Mesendoderm (in vitro differentiated cells): ENCODE data around the gene G0S2.

Experiments used
- DNase-seq: peaks from one replicate; pipeline ENCODE4 v3.0.0; 2013
- H2AK5ac ChIP-seq: 2 replicates; pipeline ENCODE4 v1.6.1; 2013; ENCODE audit warnings: low read length, inconsistent platforms
- H2BK120ac ChIP-seq: 2 replicates; pipeline ENCODE4 v1.6.1; 2013; ENCODE audit warnings: low read depth, mild to moderate bottlenecking, low read length, moderate library complexity, mixed read lengths
- H2BK15ac ChIP-seq: replicated peaks from 2 replicates; pipeline ENCODE4 v1.6.1; 2013; ENCODE audit warnings: low read depth, mild to moderate bottlenecking, moderate library complexity
- H2BK5ac ChIP-seq: 2 replicates; pipeline ENCODE4 v1.6.1; 2013; ENCODE audit warnings: low read length, inconsistent platforms
- H3K18ac ChIP-seq: 2 replicates; pipeline ENCODE4 v1.6.1; 2013; ENCODE audit warnings: mild to moderate bottlenecking, low read length, mixed read lengths
- H3K23ac ChIP-seq: one replicate; pipeline ENCODE4 v1.6.1; 2013; ENCODE audit warnings: low read length
- H3K27ac ChIP-seq: 2 replicates; pipeline ENCODE4 v1.5.1; 2013; ENCODE audit warnings: low read depth, mild to moderate bottlenecking, inconsistent platforms, low read length, moderate library complexity
- H3K27me3 ChIP-seq: 2 replicates; pipeline ENCODE4 v1.6.1; 2013; ENCODE audit warnings: low read length, control low read depth, mild to moderate bottlenecking, inconsistent platforms; ENCODE audit not compliant: insufficient read depth, poor library complexity
- H3K36me3 ChIP-seq: 2 replicates; pipeline ENCODE4 v1.6.1; 2013; ENCODE audit warnings: low read length, inconsistent platforms; ENCODE audit not compliant: control insufficient read depth, insufficient read depth
- H3K4ac ChIP-seq: one replicate; pipeline ENCODE4 v1.6.1; 2013; ENCODE audit warnings: low read depth, mild to moderate bottlenecking, low read length, moderate library complexity
- H3K4me1 ChIP-seq: 2 replicates; pipeline ENCODE4 v1.6.1; 2013; ENCODE audit warnings: low read depth, low read length, inconsistent platforms; ENCODE audit not compliant: control insufficient read depth
- H3K4me2 ChIP-seq: 2 replicates; pipeline ENCODE4 v1.6.1; 2013; ENCODE audit warnings: low read length
- H3K4me3 ChIP-seq: 2 replicates; pipeline ENCODE4 v1.5.1; 2013; ENCODE audit warnings: mild to moderate bottlenecking, low read length
- H3K56ac ChIP-seq: one replicate; pipeline ENCODE4 v1.6.1; 2013; ENCODE audit warnings: low read length
- H3K79me1 ChIP-seq: 2 replicates; pipeline ENCODE4 v1.6.1; 2013; ENCODE audit warnings: low read length, inconsistent platforms
- H3K79me2 ChIP-seq: 2 replicates; pipeline ENCODE4 v1.6.1; 2013; ENCODE audit warnings: mild to moderate bottlenecking, low read length; ENCODE audit not compliant: control insufficient read depth, insufficient read depth
- H3K9ac ChIP-seq: 2 replicates; pipeline ENCODE4 v1.6.1; 2013; ENCODE audit warnings: low read length, inconsistent platforms
- H4K5ac ChIP-seq: one replicate; pipeline ENCODE4 v1.6.1; 2013; ENCODE audit warnings: low read length
- H4K8ac ChIP-seq: one replicate; pipeline ENCODE4 v1.6.1; 2013; ENCODE audit warnings: low read depth, mild to moderate bottlenecking, control low read depth, low read length, moderate library complexity
- WGBS: extraction: QIAGEN DNeasy Blood & Tissue Kit; methylation state at CpG from one replicate; pipeline ENCODE4 v1.1.7; 2013; ENCODE audit warnings: low lambda C conversion rate, missing lambda C conversion rate; ENCODE audit not compliant: insufficient coverage; ENCODE audit errors: extremely low coverage; 5-methylcytosine and 5-hydroxymethylcytosine counted together

G0S2 gene

GRCh38 chr1:209646558-209646957 lies 28.7 kb upstream of the G0S2 start:
- H3K27ac ChIP-seq, result no peak overlapping the region

GRCh38 chr1:209647156-209647555 lies 28.1 kb upstream of the G0S2 start:
- no peak overlapping the region for H2BK5ac ChIP-seq
- no peak overlapping the region for H4K8ac ChIP-seq
- H2BK120ac ChIP-seq, result no peak overlapping the region
- no peaks in the 10 kb centered on the region for H3K79me2 ChIP-seq
- no peak overlapping the region for H4K5ac ChIP-seq
- no peaks in the 10 kb centered on the region for H3K4me1 ChIP-seq
- no peak overlapping the region for H3K23ac ChIP-seq
- H3K9ac ChIP-seq, result no peak overlapping the region
- H2BK15ac ChIP-seq, result no peak overlapping the region
- H3K56ac ChIP-seq, result no peak overlapping the region
- no CpG with 5 or more reads among the region's 4 CpGs for WGBS
- H3K18ac ChIP-seq, result no peak overlapping the region
- no peak overlapping the region for H3K4me3 ChIP-seq
- no peaks in the 10 kb centered on the region for H3K36me3 ChIP-seq
- no peak for DNase-seq
- H3K27ac ChIP-seq, result no peak overlapping the region
- H3K27me3 ChIP-seq, result no peaks in the 10 kb centered on the region
- H2AK5ac ChIP-seq, result no peak overlapping the region
- H3K4me2 ChIP-seq, result no peak overlapping the region
- H3K79me1 ChIP-seq, result no peaks in the 10 kb centered on the region
- H3K4ac ChIP-seq, result no peak overlapping the region

More at GRCh38 chr1:209646558-209646957, 28.7 kb upstream of the G0S2 start:
- H3K4ac ChIP-seq, result no peak overlapping the region
- no peaks in the 10 kb centered on the region for H3K79me1 ChIP-seq
- H3K4me1 ChIP-seq, result no peaks in the 10 kb centered on the region
- no peaks in the 10 kb centered on the region for H3K79me2 ChIP-seq
- no peak overlapping the region for H2AK5ac ChIP-seq
- peak; percentile 64 for DNase-seq
- no peaks in the 10 kb centered on the region for H3K36me3 ChIP-seq
- H3K27me3 ChIP-seq, result no peaks in the 10 kb centered on the region
- H2BK15ac ChIP-seq, result no peak overlapping the region
- H3K23ac ChIP-seq, result no peak overlapping the region
- H2BK5ac ChIP-seq, result no peak overlapping the region
- H3K9ac ChIP-seq, result no peak overlapping the region
- H3K4me3 ChIP-seq, result no peak overlapping the region
- H4K5ac ChIP-seq, result no peak overlapping the region
- H4K8ac ChIP-seq, result no peak overlapping the region
- H3K4me2 ChIP-seq, result no peak overlapping the region
- WGBS, result no CpG with 5 or more reads among the region's 5 CpGs
- no peak overlapping the region for H2BK120ac ChIP-seq
- H3K18ac ChIP-seq, result no peak overlapping the region
- H3K56ac ChIP-seq, result no peak overlapping the region

GRCh38 chr1:209648346-209648745 lies 26.9 kb upstream of the G0S2 start:
- Histone ChIP-seq H2BK120ac (no peak overlapping the region), H4K5ac (no peak overlapping the region), H2AK5ac (no peak overlapping the region), H3K4me3 (no peak overlapping the region), H3K79me2 (no peaks in the 10 kb centered on the region), H3K4me2 (no peak overlapping the region), H3K56ac (no peak overlapping the region), H3K27me3 (no peaks in the 10 kb centered on the region), H3K18ac (no peak overlapping the region), H4K8ac (no peak overlapping the region), H3K36me3 (no peaks in the 10 kb centered on the region), H3K4me1 (no peaks in the 10 kb centered on the region), H3K9ac (no peak overlapping the region), H3K23ac (no peak overlapping the region), H3K79me1 (no peaks in the 10 kb centered on the region), H2BK5ac (no peak overlapping the region), H3K27ac (no peak overlapping the region), H2BK15ac (no peak overlapping the region), H3K4ac (no peak overlapping the region)
- DNase-seq, result no peak

GRCh38 chr1:209648931-209649776 lies 26.1 kb upstream of the G0S2 start:
- Histone ChIP-seq H2AK5ac (no peak overlapping the region), H3K4ac (no peak overlapping the region), H3K4me2 (no peak overlapping the region), H3K79me1 (no peaks in the 10 kb centered on the region), H3K18ac (no peak overlapping the region), H3K9ac (no peak overlapping the region), H4K8ac (no peak overlapping the region), H3K36me3 (no peaks in the 10 kb centered on the region), H3K27me3 (no peaks in the 10 kb centered on the region), H3K79me2 (no peaks in the 10 kb centered on the region), H2BK15ac (no peak overlapping the region), H2BK5ac (no peak overlapping the region), H3K4me3 (no peak overlapping the region), H3K4me1 (no peaks in the 10 kb centered on the region), H3K56ac (no peak overlapping the region), H3K27ac (no peak overlapping the region), H4K5ac (no peak overlapping the region), H3K23ac (no peak overlapping the region), H2BK120ac (no peak overlapping the region)
- DNase-seq, result no peak
- no CpG with 5 or more reads among the region's 6 CpGs for WGBS

GRCh38 chr1:209650454-209650853 lies 24.8 kb upstream of the G0S2 start:
- H3K79me1 ChIP-seq, result no peaks in the 10 kb centered on the region
- no peak overlapping the region for H3K4me2 ChIP-seq
- no peak overlapping the region for H3K18ac ChIP-seq
- H3K9ac ChIP-seq, result no peak overlapping the region
- H2AK5ac ChIP-seq, result no peak overlapping the region
- no peak overlapping the region for H3K27ac ChIP-seq
- H3K36me3 ChIP-seq, result no peaks in the 10 kb centered on the region
- no peaks in the 10 kb centered on the region for H3K27me3 ChIP-seq
- H3K4ac ChIP-seq, result no peak overlapping the region
- no peak overlapping the region for H4K8ac ChIP-seq
- no peak overlapping the region for H4K5ac ChIP-seq
- H3K4me1 ChIP-seq, result no peaks in the 10 kb centered on the region
- H2BK5ac ChIP-seq, result no peak overlapping the region
- no peak for DNase-seq
- H2BK15ac ChIP-seq, result no peak overlapping the region
- no peak overlapping the region for H3K23ac ChIP-seq
- no peak overlapping the region for H3K56ac ChIP-seq
- no peak overlapping the region for H3K4me3 ChIP-seq
- WGBS, result no CpG with 5 or more reads among the region's 1 CpG
- no peak overlapping the region for H2BK120ac ChIP-seq
- no peaks in the 10 kb centered on the region for H3K79me2 ChIP-seq

GRCh38 chr1:209651138-209651587 lies 24.0 kb upstream of the G0S2 start:
- Histone ChIP-seq H3K27ac (no peak overlapping the region), H2BK120ac (no peak overlapping the region), H3K4ac (no peak overlapping the region), H3K27me3 (no peaks in the 10 kb centered on the region), H3K18ac (no peak overlapping the region), H4K5ac (no peak overlapping the region), H3K9ac (no peak overlapping the region), H3K4me3 (no peak overlapping the region), H4K8ac (no peak overlapping the region), H3K79me1 (no peaks in the 10 kb centered on the region), H2BK5ac (no peak overlapping the region), H3K36me3 (no peaks in the 10 kb centered on the region), H3K79me2 (no peaks in the 10 kb centered on the region), H3K56ac (no peak overlapping the region), H3K4me2 (no peak overlapping the region), H3K4me1 (no peaks in the 10 kb centered on the region), H2AK5ac (no peak overlapping the region), H3K23ac (no peak overlapping the region), H2BK15ac (no peak overlapping the region)
- peak; percentile 62 for DNase-seq
- no CpG with 5 or more reads among the region's 5 CpGs for WGBS
